ENCODE data around the gene SLC2A6.

DNA sequence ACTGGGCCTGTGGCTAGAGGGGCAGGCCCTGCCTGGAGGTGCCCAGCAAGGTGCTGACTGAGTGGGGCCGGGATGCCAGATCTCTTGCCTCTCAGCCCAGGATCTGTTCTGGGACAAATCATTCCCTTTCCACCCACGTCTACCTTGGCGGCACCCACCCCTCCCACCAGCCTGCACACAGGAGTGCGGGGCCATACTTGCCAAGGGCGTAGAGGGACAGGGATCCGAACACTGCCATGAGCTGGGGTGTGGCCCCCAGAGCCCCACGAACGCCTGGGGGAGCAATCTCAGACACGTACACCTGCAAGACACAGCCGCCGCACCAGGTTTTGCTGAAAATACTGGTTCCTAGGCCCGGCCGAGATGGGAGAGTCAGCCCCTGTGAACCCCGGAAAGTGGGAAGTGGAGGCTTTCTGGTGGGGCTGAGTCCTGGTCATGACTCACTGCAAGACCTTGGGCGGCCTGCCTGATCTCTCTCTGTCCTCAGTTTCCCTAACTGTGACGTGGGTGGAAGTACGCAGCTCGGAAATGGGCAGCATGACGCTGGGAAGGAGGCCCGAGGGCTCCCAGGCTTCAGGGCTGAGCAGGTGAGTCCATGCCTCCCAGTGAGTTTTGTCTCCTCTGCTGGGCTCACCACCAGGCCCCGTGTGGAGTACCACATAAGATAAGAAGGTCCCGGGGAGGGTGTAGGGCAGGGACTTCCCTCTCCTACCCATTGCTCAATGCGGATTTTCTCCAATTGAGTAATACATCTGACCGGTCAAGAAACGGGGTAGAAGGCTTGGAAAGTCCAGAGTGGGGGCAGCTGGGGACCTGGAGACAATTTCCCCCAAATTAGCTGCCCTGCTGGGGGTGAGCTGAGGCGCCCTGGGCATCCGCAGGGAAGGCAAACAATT is 2.6 kb downstream of the SLC2A6 start:
- no peak for TF ChIP-seq CTCF (IDR thresholded peaks at IDR 0.05; ENCODE audit: insufficient read depth, low read depth, low read length)
- no peak for TF ChIP-seq EZH2 (IDR thresholded peaks at IDR 0.05; ENCODE audit: insufficient read depth, low read length)

Measured in astrocyte (in vitro differentiated cells and primary cell).